ENCODE data around the gene ARHGAP22.
A peak's percentile ranks its signal among the peaks of the same experiment; 100 is the strongest.
"Not testable (repeated sequence)": the region's sequence is repeated elsewhere in the genome, so short reads cannot be mapped to it uniquely, and the experiment has no call there.

Gene ARHGAP22

GRCh38 chr10:48604991-48605508 is at the start of gene ARHGAP22:
TSS of gene ARHGAP22 (minus strand) at chr10:48605073. CDS start at chr10:48604796, 277 bp downstream.
- DNase-seq: peak; percentile 16

DNA sequence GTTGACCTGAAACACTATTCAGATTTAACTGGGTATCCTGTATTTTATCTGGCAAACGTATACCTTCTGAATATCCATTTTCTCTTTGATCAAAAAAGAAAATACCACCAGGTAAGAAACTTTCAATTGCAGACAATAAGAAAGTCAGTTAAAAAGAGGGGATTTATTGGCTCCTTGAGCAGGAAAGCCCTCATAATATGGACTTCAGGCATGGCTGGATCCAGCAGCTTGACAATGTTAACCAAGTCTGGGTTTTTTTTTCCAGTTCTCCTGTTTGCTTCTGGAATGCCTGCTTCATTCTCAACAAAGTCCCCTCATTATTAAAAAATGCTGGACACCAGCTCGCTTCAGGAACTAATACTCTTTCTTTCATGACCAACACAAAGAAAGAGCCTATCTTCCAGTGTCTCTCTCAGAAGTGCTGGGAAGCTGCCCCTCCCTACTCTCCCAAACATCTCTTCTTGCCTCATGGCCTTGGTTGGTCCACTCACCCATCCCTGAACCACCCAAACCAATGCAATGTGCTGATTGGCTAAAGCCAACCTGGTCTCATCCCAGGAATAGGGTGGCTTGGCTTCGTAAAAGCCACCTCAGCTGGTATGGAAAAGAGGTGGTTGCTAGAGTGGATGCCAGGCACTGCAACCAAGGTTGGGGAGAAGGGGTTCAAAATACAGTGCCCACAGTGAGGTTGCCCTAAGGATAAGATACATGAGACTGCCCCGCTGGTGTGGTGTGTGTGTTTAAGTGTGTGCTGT is 49.2 kb upstream of the ARHGAP22 start:
- DNase-seq: no peak

DNA sequence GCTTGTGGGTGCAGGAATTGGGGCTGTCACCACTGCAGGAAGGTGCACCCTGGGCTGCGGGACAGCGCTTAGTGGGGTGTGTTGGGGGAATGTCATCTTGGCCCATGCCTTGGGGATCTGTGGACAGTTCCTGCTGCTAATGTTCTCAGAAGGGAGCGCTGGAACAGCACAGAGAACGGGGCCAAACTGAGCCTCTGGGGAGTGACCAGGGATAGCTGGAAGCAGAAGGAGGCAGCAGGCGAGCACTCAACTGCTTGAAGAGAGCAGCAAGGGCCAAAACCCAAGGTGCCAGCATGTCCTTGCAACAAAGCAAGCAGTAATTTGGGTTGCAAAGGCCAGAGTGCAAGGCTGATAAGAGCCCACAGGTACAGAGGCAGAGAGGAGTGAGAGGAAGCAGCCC is 48.5 kb upstream of the ARHGAP22 start:
- no peak for DNase-seq

DNA sequence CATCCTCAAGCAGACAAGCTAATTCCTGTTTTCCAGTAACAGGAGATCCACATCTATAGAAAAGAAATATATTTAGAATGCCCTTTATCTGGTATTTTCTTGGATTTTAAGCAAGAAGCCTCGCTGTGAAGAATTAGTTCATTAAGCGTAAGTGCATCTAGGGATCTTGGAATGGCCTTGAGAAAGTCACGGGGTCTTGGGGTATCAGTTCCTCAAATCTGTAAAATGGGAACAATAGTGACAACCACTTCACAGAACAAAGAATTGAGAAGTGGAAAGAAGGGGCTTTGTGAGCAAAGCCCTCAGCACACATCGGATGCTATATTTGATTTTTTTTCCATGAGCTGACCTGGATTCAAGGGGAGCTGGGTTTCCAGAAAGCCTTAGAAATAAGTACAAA is 47.5 kb upstream of the ARHGAP22 start:
- DNase-seq: no peak

DNA sequence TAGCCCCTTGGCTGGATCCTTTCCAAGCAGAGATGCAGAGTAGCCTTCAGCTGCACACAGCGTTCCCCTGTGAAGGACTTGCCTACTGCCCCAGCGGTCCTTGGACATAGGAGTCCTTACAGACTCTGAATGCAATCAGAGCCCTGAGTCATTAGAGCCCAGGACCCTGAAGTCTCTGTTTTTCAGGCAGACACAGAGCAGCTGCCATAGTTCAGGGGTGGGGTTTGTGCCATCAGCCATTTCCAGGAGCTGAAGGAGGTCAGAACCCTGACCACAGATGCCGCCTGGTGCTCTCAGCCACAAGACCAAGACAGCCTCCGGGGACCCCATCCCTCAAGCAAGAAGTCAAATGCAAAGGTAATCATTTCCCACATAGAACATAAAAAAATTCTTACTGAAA is 47.0 kb upstream of the ARHGAP22 start:
- no peak for DNase-seq

GRCh38 chr10:48651293-48651692 is 46.4 kb upstream of the ARHGAP22 start:
- no peak for DNase-seq

DNA sequence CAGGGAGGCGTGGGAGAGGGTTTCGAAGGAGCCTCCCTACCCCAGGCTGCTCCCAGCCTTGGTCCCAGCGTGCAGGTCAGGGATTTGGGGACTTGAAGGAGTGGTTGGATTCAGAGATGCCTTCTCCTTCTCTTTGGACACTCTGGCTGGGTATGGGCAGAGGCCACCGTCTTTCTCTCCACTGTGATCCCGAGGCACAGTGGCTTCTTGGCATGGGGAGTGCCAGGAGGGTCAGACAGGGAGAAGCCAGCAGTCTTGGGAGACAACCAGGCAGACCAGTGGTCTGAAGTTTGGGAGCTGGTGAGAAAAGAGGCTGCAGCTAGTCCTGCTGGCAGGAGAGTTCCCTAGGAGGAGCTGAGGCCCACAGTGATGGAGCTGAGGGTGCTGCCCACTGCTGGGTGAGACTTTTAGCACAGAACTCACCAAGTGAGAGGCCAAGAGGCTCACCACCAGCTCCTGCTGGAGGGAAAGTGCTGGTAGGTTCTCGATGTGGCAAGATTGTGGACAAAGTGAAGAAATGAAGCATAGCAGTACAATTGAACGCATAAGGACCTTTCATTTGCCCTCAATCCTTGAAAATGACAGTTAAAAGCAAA is 44.6 kb upstream of the ARHGAP22 start:
- DNase-seq: no peak

DNA sequence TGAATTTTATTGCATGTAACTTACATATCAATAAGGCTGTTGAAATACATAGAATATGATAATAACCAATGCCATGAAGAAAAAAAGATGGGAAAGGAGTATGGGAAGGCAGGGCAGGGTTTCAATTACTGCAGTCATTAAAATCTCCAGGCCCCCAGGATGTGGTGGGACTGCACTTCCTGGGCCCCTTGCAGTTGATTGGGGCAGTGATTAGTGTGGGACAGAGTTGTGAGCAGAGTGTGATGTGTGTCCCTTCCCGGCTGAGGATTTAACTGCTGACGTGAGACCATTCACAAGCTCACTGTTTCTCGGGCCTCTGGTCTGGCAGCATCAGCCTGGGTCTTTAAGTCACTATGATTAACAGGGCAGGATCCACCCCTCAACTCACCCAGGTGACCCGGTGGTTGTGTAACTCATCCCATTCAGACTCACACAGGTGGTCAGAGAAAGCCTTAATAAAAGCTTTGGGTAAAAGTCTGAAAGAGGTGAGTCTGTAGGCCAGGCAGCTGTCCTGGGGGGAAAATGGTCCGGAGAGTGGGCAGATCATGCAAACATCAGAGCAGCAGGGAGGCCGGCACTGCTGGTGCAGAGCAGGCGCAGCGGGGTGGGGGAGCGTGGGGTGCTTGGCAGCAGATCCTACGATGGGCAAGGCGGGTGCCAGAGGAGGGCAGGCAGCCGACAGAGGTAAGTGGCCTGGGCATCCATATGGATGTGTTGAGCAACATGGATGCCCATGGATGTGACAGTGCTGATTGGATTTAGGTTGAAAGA is 43.5 kb upstream of the ARHGAP22 start:
- DNase-seq: no peak

DNA sequence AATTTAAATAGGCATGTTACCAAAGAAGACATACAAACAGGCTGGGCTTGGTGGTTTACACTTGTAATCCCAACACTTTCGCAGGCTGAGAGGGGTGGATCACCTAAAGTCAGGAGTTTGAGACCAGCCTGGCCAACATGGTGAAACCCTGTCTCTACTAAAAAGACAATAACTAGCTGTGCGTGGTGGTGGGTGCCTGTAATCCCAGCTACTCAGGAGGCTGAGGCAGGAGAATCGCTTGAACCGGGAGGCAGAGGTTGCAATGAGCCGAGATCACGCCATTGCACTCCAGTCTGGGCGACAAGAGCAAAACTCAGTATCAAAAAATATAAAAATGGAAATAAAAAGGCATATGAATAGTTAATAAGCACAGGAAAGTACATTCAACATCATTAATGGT is 42.2 kb upstream of the ARHGAP22 start:
- DNase-seq: not testable (repeated sequence)

GRCh38 chr10:48645600-48645999 is 40.7 kb upstream of the ARHGAP22 start:
- DNase-seq: no peak

GRCh38 chr10:48641099-48641690 is 36.3 kb upstream of the ARHGAP22 start:
- not testable (repeated sequence) for DNase-seq

DNA sequence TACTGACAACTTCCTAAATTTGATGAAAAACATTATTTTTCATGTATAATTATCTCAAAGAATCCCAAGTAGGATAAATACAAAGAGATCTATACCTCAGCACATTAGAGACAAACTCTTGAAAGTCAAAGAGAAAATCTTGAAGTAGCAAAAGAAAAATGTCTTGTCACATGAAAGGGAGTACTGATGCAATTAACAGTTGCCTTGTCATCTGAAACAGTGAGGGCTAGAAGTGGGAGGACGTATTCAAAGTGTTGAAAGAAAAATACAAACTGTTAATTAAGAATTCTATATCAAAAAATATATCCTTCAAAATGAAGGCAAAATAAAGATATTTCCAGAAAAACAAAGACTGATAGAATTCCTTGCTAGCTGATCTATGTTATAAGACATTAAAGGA is 35.5 kb upstream of the ARHGAP22 start:
- no peak for DNase-seq

DNA sequence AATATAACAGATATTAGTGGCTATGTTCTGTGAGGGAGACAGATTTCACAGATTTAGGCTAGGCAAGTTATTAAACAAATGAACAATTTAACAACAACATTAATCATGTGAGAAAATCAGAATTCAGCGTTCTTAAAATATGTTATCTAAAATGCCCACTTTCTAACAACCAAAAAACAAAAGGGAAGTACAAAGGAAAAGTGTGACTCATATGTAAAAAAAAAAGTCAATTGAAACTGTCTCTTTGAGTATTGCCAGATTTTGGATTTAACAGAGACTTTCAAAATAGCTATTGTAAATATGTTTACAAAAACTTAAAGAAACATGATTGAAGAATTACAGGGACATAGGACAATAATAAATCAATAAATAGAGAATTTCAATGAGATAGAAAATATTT is 34.8 kb upstream of the ARHGAP22 start:
- no peak for DNase-seq

DNA sequence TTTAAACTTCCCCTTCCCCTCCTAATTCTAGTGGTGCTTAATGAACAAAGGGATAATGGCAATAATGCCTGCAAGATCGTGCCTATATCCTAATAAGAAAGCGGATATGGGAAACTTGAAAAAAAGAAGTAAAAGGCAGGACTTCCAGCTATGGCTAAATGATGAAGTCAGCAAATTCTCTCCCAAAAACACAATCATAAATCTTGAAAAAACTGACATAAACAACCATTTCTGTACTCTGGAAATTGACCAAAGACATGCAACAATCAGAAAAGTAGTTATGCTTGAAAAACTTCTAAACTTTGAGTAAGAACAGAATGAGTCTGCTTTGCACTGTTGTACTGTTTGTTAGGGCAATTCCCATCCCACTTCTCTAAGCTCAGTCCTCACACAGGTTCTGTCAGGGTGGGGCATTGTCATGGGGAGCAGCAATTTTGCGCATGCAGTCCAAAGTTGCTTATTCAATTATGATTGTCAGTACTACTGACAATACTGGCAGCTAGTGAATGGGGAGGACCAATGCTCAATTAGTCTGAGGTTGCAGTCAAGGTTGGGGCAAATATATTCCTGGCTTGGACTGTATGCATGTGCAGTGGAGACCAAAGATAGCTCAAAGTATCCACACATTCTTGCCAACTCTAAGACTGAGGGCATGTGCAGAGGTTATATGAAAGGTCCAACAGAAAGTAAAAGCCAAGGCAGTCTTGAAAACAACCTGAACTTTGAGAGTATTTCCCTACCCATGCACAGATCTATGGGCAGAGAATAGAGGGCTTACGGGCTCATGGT is 34.1 kb upstream of the ARHGAP22 start:
- no peak for DNase-seq

- no peak for DNase-seq
These were observed 33.3 kb upstream of the ARHGAP22 start for GRCh38 chr10:48638158-48638557.

- DNase-seq: no peak
These were observed 32.0 kb upstream of the ARHGAP22 start for GRCh38 chr10:48636901-48637300.

- DNase-seq: no peak
These were observed 31.4 kb upstream of the ARHGAP22 start for GRCh38 chr10:48636231-48636630.

GRCh38 chr10:48634984-48635557 is 30.2 kb upstream of the ARHGAP22 start:
- no peak for DNase-seq

DNA sequence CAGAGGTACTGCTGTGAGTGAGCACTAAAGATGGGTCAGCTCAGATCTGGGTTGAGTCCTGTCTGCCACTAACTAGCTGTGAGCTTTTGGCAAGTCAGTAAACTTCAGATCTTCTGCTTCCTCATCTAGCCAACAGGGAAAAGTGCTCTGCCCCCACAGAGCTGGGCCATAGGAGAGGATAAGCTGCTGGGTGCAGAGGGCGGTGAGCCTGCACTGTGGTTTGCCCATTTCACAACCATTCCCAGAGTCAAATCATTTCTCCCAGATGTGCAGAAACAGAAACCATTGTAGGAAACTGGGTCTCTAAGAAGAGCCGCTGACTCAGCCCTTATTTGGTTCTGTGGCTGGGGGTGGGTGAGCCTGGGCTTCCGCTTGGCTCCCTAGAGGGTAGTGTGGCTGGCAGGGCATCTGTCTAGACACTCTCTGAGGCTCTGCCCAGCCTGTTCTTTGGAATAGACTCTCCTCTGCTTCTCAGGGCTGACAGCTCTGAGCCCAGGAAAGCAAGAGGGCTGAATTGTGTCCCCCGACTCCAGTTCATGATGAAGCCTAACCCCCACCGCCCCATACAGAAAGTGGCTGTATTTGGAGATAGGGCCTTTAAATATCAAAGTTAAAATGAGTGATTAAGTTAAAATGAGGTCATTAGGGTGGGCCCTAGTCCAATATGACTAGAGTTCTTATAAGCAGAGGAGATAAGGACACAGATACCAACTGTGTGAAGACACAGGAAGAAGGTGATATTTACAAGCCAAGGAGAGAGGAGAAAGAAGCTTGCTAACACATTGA is 29.5 kb upstream of the ARHGAP22 start:
- peak; percentile 60 for DNase-seq

- DNase-seq: no peak
These were observed 28.7 kb upstream of the ARHGAP22 start for GRCh38 chr10:48633381-48634197.
